DOHH2 (cell line): ENCODE data around the gene PCDH9.

ENCODE experiments used
- CTCF ChIP-seq: fragments of 200-600 bp; sonication (generic); IDR thresholded peaks from one replicate; pipeline ENCODE4 v1.5.1; 2014; ENCODE audit warnings: antibody characterized with exemption, mild to moderate bottlenecking, low read depth, low read length; ENCODE audit not compliant: poor library complexity, severe bottlenecking
- EZH2phosphoT487 ChIP-seq: fragments of 200-600 bp; sonication (generic); IDR thresholded peaks from 2 replicates; pipeline ENCODE4 v1.6.1; 2017; ENCODE audit warnings: borderline replicate concordance, mild to moderate bottlenecking, antibody characterized with exemption, low read length, moderate library complexity, mixed read lengths

GRCh38 chr13:67090856-67091255 lies 139.3 kb downstream of the PCDH9 start:
- no peak for TF ChIP-seq CTCF
- TF ChIP-seq EZH2phosphoT487, result no peak
